HepG2 (cell line): Measurements from ENCODE around the gene PTPN18. TPM values are rescaled to one million over a fixed set of nuclear protein-coding genes. Genes with fewer than 3 reads are reported as not detected.

Experiments
- CENPT ChIP-seq: sonication (generic); formaldehyde crosslinking; IDR thresholded peaks from 2 replicates; pipeline ENCODE4 v1.8.0; 2022; ENCODE audit warnings: low read depth, mild to moderate bottlenecking, moderate library complexity, missing genetic modification reagents
- DPF2 ChIP-seq: sonication (generic); formaldehyde crosslinking; IDR thresholded peaks from 2 replicates; pipeline ENCODE4 v1.4.0; 2020; ENCODE audit warnings: mild to moderate bottlenecking, low read depth, missing genetic modification reagents, borderline replicate concordance
- ELF1 ChIP-seq: sonication (generic); formaldehyde crosslinking; IDR thresholded peaks from 2 replicates; pipeline ENCODE4 v1.4.0; 2020; ENCODE audit warnings: missing genetic modification reagents
- FOXK1 ChIP-seq: sonication (generic); formaldehyde crosslinking; IDR thresholded peaks from 2 replicates; pipeline ENCODE4 v1.4.0; 2020; ENCODE audit warnings: low read depth, missing genetic modification reagents, borderline replicate concordance
- GPN1 ChIP-seq: sonication (generic); formaldehyde crosslinking; IDR thresholded peaks from 2 replicates; pipeline ENCODE4 v1.5.1; 2020; ENCODE audit warnings: missing genetic modification reagents, borderline replicate concordance
- HIVEP1 ChIP-seq: sonication (generic); formaldehyde crosslinking; IDR thresholded peaks from 2 replicates; pipeline ENCODE4 v1.4.0; 2020; ENCODE audit warnings: mild to moderate bottlenecking, missing genetic modification reagents
- IRF2 ChIP-seq: IDR thresholded peaks from 2 replicates; pipeline ENCODE4 v1.6.1; 2018; ENCODE audit warnings: missing genetic modification reagents, missing compliant biosample characterization
- KDM5A ChIP-seq: fragments of 200-600 bp; sonication (generic); IDR thresholded peaks from 2 replicates; pipeline ENCODE4 v1.7.0; 2018; ENCODE audit warnings: antibody characterized with exemption, mild to moderate bottlenecking, low read length, borderline replicate concordance
- PAX8 ChIP-seq: sonication (generic); formaldehyde crosslinking; IDR thresholded peaks from 2 replicates; pipeline ENCODE4 v1.8.0; 2022; ENCODE audit warnings: mild to moderate bottlenecking, missing genetic modification reagents, borderline replicate concordance
- PRMT3 ChIP-seq: sonication (generic); formaldehyde crosslinking; IDR thresholded peaks from 2 replicates; pipeline ENCODE4 v1.8.1; 2022; ENCODE audit warnings: low read depth, mild to moderate bottlenecking, moderate library complexity, missing genetic modification reagents, borderline replicate concordance
- ZFP36L2 ChIP-seq: sonication (generic); formaldehyde crosslinking; IDR thresholded peaks from 2 replicates; pipeline ENCODE4 v1.4.0; 2020; ENCODE audit warnings: missing genetic modification reagents
- ZFX ChIP-seq: sonication (generic); formaldehyde crosslinking; IDR thresholded peaks from 2 replicates; pipeline ENCODE4 v1.4.0; 2020; ENCODE audit warnings: mild to moderate bottlenecking, low read depth, missing genetic modification reagents, moderate library complexity
- ZMAT5 ChIP-seq: sonication (generic); formaldehyde crosslinking; IDR thresholded peaks from 2 replicates; pipeline ENCODE4 v1.5.0; 2020; ENCODE audit warnings: mild to moderate bottlenecking, low read depth, missing genetic modification reagents, borderline replicate concordance
- ZNF350 ChIP-seq: sonication (generic); formaldehyde crosslinking; IDR thresholded peaks from 2 replicates; pipeline ENCODE4 v1.4.0; 2020; ENCODE audit warnings: mild to moderate bottlenecking, low read depth, missing genetic modification reagents, borderline replicate concordance
- ZNF431 ChIP-seq: sonication (generic); formaldehyde crosslinking; IDR thresholded peaks from 2 replicates; pipeline ENCODE4 v1.9.0; 2022; ENCODE audit warnings: missing genetic modification reagents, low read depth, mild to moderate bottlenecking, borderline replicate concordance
- ZNF674 ChIP-seq: sonication (generic); formaldehyde crosslinking; IDR thresholded peaks from 2 replicates; pipeline ENCODE4 v1.5.0; 2020; ENCODE audit warnings: low read depth, mild to moderate bottlenecking, missing genetic modification reagents
- ZNF792 ChIP-seq: IDR thresholded peaks from 2 replicates; pipeline ENCODE4 v1.6.1; 2016
- polyA plus RNA-seq, 8 experiments: library from polyadenylated mRNA; depleted of rRNA in 3 of 8; stranded (reverse) in 7 of 8; unstranded in 1 of 8; fragments of >200 nt; fragmentation: Illumina TruSeq in 4 of 8; extraction: Trizol in 4 of 8; gene quantifications; 2 replicates each; pipeline versions ENCODE4 v1.2.1 to v1.2.3, GENCODE V29; 2011 to 2016; ENCODE audit warnings: low read depth in 4 of 8, missing spikeins in 1 of 8, mixed read lengths in 1 of 8; ENCODE audit not compliant: insufficient read depth in 1 of 8
- total RNA-seq, 5 experiments: library from RNA; depleted of rRNA; stranded (reverse); fragments of >200 nt; fragmentation: Illumina TruSeq; extraction: Trizol; gene quantifications; 2 replicates each; pipeline ENCODE4 v1.2.3, GENCODE V29; 2016; ENCODE audit warnings: low read depth in 1 of 5
- TF ChIP-seq, protein P1 (sequence below): sonication (generic); formaldehyde crosslinking; IDR thresholded peaks from 2 replicates; pipeline ENCODE4 v1.5.0; 2020; ENCODE audit warnings: missing genetic modification reagents, mild to moderate bottlenecking, borderline replicate concordance
- TF ChIP-seq, protein P2 (sequence below): IDR thresholded peaks from 2 replicates; pipeline ENCODE4 v1.6.1; 2012; ENCODE audit warnings: inconsistent platforms
- TF ChIP-seq, protein P3 (sequence below): sonication (generic); formaldehyde crosslinking; IDR thresholded peaks from 2 replicates; pipeline ENCODE4 v1.8.0; 2022; ENCODE audit warnings: mild to moderate bottlenecking, missing genetic modification reagents, moderate library complexity
- TF ChIP-seq, protein P4 (sequence below): sonication (generic); formaldehyde crosslinking; IDR thresholded peaks from 2 replicates; pipeline ENCODE4 v1.4.0; 2020; ENCODE audit warnings: mild to moderate bottlenecking, missing genetic modification reagents

PTPN18 gene
- total and polyA plus RNA-seq, 2 of the 13 experiments (the other 11 are each of a cell fraction or from before 2014, with no cell fraction given): 14.8 to 39.6 TPM

- TF ChIP-seq, protein P1, sequence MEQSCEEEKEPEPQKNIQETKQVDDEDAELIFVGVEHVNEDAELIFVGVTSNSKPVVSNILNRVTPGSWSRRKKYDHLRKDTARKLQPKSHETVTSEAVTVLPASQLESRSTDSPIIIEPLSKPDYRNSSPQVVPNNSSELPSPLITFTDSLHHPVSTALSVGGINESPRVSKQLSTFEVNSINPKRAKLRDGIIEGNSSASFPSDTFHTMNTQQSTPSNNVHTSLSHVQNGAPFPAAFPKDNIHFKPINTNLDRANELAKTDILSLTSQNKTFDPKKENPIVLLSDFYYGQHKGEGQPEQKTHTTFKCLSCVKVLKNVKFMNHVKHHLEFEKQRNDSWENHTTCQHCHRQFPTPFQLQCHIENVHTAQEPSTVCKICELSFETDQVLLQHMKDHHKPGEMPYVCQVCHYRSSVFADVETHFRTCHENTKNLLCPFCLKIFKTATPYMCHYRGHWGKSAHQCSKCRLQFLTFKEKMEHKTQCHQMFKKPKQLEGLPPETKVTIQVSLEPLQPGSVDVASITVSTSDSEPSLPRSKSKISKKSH (CRISPR knock-in tag): peak; percentile 94
- TF ChIP-seq, protein P2, sequence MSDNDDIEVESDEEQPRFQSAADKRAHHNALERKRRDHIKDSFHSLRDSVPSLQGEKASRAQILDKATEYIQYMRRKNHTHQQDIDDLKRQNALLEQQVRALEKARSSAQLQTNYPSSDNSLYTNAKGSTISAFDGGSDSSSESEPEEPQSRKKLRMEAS: peak; percentile 99
- TF ChIP-seq ELF1 (CRISPR knock-in tag) (peak; percentile 100), ZNF350 (CRISPR knock-in tag) (peak; percentile 87; the same call in 1 of the 2 replicates), PRMT3 (no peak; the same call in 1 of the 2 replicates), DPF2 (no peak), ZFX (CRISPR knock-in tag) (peak; percentile 98), CENPT (no peak), ZMAT5 (CRISPR knock-in tag) (no peak), ZNF431 (CRISPR knock-in tag) (peak; percentile 75), KDM5A (peak; percentile 93), HIVEP1 (CRISPR knock-in tag) (peak; percentile 92), ZNF674 (CRISPR knock-in tag) (no peak), ZNF792 (CRISPR knock-in tag) (peak; percentile 55; the same call in 1 of the 2 replicates), GPN1 (CRISPR knock-in tag) (no peak), PAX8 (CRISPR knock-in tag) (peak; percentile 65; the same call in 1 of the 2 replicates), ZFP36L2 (CRISPR knock-in tag) (no peak), FOXK1 (CRISPR knock-in tag) (peak; percentile 74; the same call in 1 of the 2 replicates), IRF2 (CRISPR knock-in tag) (peak; percentile 82; the same call in 1 of the 2 replicates)
- TF ChIP-seq, protein P3, sequence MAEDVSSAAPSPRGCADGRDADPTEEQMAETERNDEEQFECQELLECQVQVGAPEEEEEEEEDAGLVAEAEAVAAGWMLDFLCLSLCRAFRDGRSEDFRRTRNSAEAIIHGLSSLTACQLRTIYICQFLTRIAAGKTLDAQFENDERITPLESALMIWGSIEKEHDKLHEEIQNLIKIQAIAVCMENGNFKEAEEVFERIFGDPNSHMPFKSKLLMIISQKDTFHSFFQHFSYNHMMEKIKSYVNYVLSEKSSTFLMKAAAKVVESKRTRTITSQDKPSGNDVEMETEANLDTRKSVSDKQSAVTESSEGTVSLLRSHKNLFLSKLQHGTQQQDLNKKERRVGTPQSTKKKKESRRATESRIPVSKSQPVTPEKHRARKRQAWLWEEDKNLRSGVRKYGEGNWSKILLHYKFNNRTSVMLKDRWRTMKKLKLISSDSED (CRISPR knock-in tag): no peak
- TF ChIP-seq, protein P4, sequence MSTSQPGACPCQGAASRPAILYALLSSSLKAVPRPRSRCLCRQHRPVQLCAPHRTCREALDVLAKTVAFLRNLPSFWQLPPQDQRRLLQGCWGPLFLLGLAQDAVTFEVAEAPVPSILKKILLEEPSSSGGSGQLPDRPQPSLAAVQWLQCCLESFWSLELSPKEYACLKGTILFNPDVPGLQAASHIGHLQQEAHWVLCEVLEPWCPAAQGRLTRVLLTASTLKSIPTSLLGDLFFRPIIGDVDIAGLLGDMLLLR: peak; percentile 97
Observed at GRCh38 chr2:130342533-130343275, 13.2 kb upstream of the PTPN18 start, which contains the start of gene IMP4 (continued).
